ENCODE measurements around the gene MCRIP2. TPM values are rescaled to one million over a fixed set of nuclear protein-coding genes. Genes with fewer than 3 reads are reported as not detected.

MCRIP2 gene
- total RNA-seq (2022; extraction: Qiagen RNA extraction; ENCODE audit: low read depth) = 17.9 to 45.8 TPM (median 40.4 TPM) in 5 replicates

GRCh38 chr16:641326-642188 is at the start of gene MCRIP2:
TSS of gene MCRIP2 (plus strand) at chr16:641828. CDS start at chr16:641992, 164 bp downstream.

DNA sequence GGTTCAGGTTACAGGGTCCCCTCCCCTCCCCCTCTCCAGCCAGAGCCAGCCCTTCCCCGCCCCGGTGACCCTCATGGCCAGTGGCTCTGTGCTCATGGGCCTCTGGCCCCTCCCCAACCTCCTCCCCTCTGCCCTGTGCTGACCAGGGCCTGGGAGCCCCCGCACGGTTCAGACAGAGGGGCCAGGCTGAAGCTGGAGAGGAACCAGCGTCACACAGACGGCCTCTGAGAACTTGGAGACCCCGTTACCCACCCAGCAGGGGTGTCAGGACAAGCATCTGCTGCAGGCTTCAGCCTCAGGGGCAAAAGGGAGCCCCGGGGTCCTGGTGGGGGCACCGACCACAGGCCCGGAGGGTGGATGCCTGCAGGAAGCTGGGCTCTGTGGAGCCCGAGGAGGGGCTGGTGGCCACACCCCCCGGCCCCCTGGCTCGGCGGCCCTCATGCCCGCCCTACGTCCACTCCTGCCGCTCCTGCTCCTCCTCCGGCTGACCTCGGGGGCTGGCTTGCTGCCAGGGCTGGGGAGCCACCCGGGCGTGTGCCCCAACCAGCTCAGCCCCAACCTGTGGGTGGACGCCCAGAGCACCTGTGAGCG is 10.7 kb upstream of the MCRIP2 start, which contains the start of gene WFIKKN1:
Gene WFIKKN1, plus strand, starts transcription at position 171 of the 591 bp plus-strand sequence. Its CDS starts 269 bp downstream, at position 440.

GRCh38 chr16:636206-637080 is 5.2 kb upstream of the MCRIP2 start, which contains the start of gene METTL26:
TSS of gene METTL26 (minus strand) at chr16:636305. CDS start at chr16:636290, 15 bp downstream.

GRCh38 chr16:648781-649589 is 7.4 kb downstream of the MCRIP2 start, which contains the start of gene WDR90:
TSS of gene WDR90 (plus strand) at chr16:649365. CDS start at chr16:649417, 52 bp downstream.

DNA sequence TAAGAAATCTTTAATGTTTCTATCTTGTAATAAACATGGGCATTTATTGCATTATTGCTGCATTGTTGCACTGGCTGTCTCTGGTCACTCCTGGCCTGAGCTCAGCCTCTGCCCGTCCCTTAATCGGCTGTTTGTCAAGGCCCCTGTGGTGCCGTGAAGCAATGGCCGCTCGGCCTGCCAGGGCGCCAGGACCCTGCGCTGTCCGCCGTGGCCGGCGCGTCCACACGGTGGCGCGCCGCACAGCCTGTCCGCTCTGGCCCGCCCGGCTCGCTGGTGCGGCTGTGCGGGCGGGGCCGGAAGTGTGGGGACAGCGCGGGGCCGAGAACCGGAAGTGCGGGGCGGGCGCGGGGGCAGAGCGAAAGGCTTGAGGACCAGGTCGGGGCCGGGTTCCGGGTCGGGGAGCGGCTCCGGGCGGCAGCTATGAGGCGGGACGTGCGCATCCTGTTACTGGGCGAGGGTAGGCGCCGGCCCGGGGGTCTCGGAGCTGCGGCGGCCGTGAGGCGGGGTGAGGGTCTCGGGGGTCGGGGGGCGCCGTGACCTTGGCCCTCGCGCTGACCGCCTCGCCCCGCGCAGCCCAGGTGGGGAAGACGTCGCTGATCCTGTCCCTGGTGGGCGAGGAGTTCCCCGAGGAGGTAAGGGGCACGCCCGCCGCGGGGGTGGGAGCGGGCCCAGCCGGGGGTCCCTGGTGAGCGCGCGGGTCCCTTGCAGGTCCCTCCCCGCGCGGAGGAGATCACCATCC is 26.3 kb downstream of the MCRIP2 start, which contains the start of gene RHOT2:
Gene RHOT2, plus strand, starts transcription at position 353 of the 739 bp plus-strand sequence. Its CDS starts 68 bp downstream, at position 421.

GRCh38 chr16:674968-675883 is 33.6 kb downstream of the MCRIP2 start, which contains the start of gene RHBDL1:
TSS of gene RHBDL1 (plus strand) at chr16:675671. CDS start at chr16:675791, 120 bp downstream.

DNA sequence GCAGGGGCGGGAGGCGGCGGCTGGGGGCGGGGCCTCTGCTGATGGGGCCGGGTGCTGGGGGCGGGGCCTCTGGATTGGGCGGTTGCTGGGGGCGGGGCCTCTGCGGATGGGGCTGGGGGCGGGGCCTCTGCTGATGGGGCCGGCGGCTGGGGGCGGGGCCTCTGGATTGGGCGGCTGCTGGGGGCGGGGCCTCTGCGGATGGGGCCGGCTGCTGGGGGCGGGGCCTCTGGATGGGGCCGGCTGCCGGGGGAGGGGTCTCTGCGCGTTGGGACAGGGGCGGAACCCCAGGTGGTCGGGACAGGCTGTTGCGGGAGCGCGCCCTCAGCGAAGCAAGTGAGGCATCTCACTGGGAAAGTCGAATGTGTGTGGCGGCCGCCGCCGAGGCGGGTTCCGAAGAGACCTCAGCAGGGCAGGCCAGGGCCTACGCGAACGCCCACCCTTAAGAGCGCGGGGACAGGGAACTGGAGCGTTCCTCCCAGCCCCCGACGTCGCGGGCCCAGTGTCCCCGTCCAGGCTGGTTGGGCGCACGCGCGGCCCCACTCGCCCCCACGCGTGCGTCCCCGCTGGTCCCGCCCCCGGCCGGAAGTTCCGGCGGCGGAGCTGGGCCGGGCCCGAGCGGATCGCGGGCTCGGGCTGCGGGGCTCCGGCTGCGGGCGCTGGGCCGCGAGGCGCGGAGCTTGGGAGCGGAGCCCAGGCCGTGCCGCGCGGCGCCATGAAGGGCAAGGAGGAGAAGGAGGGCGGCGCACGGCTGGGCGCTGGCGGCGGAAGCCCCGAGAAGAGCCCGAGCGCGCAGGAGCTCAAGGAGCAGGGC is 38.4 kb downstream of the MCRIP2 start, which contains the start of gene STUB1:
Gene STUB1, plus strand, starts transcription at position 597 of the 811 bp plus-strand sequence. Its CDS starts 116 bp downstream, at position 713.

DNA sequence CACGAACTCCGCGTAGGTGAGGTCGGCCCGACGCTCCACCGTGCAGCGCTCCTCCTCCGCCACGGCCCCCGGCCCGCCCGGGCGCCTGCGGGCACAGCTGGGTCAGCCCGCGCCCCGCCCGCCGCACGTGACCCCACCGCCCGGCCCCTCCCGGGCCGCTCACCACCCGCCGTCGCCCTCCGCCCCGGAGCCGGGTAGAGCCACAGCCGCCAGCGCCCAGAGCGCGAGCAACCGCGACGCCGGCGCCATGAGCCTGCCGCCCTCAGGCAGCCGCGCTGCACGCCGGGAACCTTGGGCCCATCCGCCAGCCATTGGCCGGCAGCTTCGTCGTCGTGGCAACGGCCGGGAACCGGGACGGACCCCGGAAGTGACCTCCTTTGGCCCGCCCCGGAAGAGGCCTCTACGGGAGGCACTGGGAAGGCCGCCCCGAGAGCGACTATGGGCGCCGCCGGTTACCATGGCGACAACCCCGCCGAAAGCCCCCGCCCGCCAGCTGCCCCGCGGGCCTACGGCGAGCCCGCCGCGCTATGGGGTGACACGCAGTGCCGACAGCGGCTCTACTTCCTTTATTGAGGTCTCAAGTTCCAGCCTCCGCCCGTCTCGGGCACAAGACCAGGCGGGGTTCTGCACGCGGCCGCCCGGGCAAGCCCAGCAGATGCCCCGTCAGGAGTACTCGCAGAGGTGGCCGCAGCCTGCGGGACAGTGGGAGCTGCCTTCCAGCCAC is 42.6 kb downstream of the MCRIP2 start, which contains the start of gene JMJD8:
Gene JMJD8, minus strand, starts transcription at position 264 of the 724 bp plus-strand sequence. Its CDS starts 15 bp downstream, at position 249.

Other genes with a start within 250 kb of the MCRIP2 start
- 232 to 478 TPM (median 441 TPM) in 5 replicates for gene NME4, start 244.6 kb upstream of the MCRIP2 start, total RNA-seq (2022; extraction: Qiagen RNA extraction; ENCODE audit: low read depth)
- 18.5 to 31.1 TPM (median 25.8 TPM) in 5 replicates for gene DECR2, start 239.9 kb upstream of the MCRIP2 start, total RNA-seq (2022; extraction: Qiagen RNA extraction; ENCODE audit: low read depth)
- 15.0 to 26.7 TPM (median 23.0 TPM) in 5 replicates for gene RAB11FIP3, start 216.2 kb upstream of the MCRIP2 start, total RNA-seq (2022; extraction: Qiagen RNA extraction; ENCODE audit: low read depth)
- gene CAPN15, start 114.1 kb upstream of the MCRIP2 start, total RNA-seq (2022; extraction: Qiagen RNA extraction; ENCODE audit: low read depth) = 30.2 to 84.8 TPM (median 76.9 TPM) in 5 replicates
- 0.11 to 0.20 TPM (median 0.13 TPM) in 4 of 5 replicates, not detected in the other for gene PRR35, start 81.4 kb upstream of the MCRIP2 start, total RNA-seq (2022; extraction: Qiagen RNA extraction; ENCODE audit: low read depth)
- 0.14 to 0.32 TPM (median 0.19 TPM) in 5 replicates for gene NHLRC4, start 74.8 kb upstream of the MCRIP2 start, total RNA-seq (2022; extraction: Qiagen RNA extraction; ENCODE audit: low read depth)
- gene PIGQ, start 71.9 kb upstream of the MCRIP2 start, total RNA-seq (2022; extraction: Qiagen RNA extraction; ENCODE audit: low read depth) = 18.4 to 44.1 TPM (median 36.7 TPM) in 5 replicates
- 9.9 to 20.9 TPM (median 20.2 TPM) in 5 replicates for gene RAB40C, start 51.8 kb upstream of the MCRIP2 start, total RNA-seq (2022; extraction: Qiagen RNA extraction; ENCODE audit: low read depth)
- 0.18 to 0.26 TPM (median 0.22 TPM) in 4 of 5 replicates, not detected in the other for gene WFIKKN1, start 10.8 kb upstream of the MCRIP2 start, total RNA-seq (2022; extraction: Qiagen RNA extraction; ENCODE audit: low read depth)
- 71.6 to 145 TPM (median 132 TPM) in 5 replicates for gene METTL26, start 5.5 kb upstream of the MCRIP2 start, total RNA-seq (2022; extraction: Qiagen RNA extraction; ENCODE audit: low read depth)
- gene WDR90, start 7.5 kb downstream of the MCRIP2 start, total RNA-seq (2022; extraction: Qiagen RNA extraction; ENCODE audit: low read depth) = 13.9 to 34.9 TPM (median 26.8 TPM) in 5 replicates
- 44.9 to 111 TPM (median 98.0 TPM) in 5 replicates for gene RHOT2, start 26.3 kb downstream of the MCRIP2 start, total RNA-seq (2022; extraction: Qiagen RNA extraction; ENCODE audit: low read depth)
- gene RHBDL1, start 33.8 kb downstream of the MCRIP2 start, total RNA-seq (2022; extraction: Qiagen RNA extraction; ENCODE audit: low read depth) = 0.34 to 1.8 TPM (median 1.4 TPM) in 5 replicates
- 82.6 to 135 TPM (median 106 TPM) in 5 replicates for gene STUB1, start 38.6 kb downstream of the MCRIP2 start, total RNA-seq (2022; extraction: Qiagen RNA extraction; ENCODE audit: low read depth)
- 55.5 to 80.8 TPM (median 78.9 TPM) in 5 replicates for gene JMJD8, start 42.5 kb downstream of the MCRIP2 start, total RNA-seq (2022; extraction: Qiagen RNA extraction; ENCODE audit: low read depth)
- gene WDR24, start 48.6 kb downstream of the MCRIP2 start, total RNA-seq (2022; extraction: Qiagen RNA extraction; ENCODE audit: low read depth) = 2.9 to 7.7 TPM (median 6.7 TPM) in 5 replicates
- 3.5 to 8.1 TPM (median 7.5 TPM) in 5 replicates for gene FBXL16, start 64.0 kb downstream of the MCRIP2 start, total RNA-seq (2022; extraction: Qiagen RNA extraction; ENCODE audit: low read depth)
- 66.1 to 229 TPM (median 200 TPM) in 5 replicates for gene METRN, start 73.3 kb downstream of the MCRIP2 start, total RNA-seq (2022; extraction: Qiagen RNA extraction; ENCODE audit: low read depth)
- 25.7 to 66.6 TPM (median 52.1 TPM) in 5 replicates for gene ANTKMT, start 79.3 kb downstream of the MCRIP2 start, total RNA-seq (2022; extraction: Qiagen RNA extraction; ENCODE audit: low read depth)
- 4.1 to 7.1 TPM (median 6.2 TPM) in 5 replicates for gene CCDC78, start 84.6 kb downstream of the MCRIP2 start, total RNA-seq (2022; extraction: Qiagen RNA extraction; ENCODE audit: low read depth)
- gene HAGHL, start 85.3 kb downstream of the MCRIP2 start, total RNA-seq (2022; extraction: Qiagen RNA extraction; ENCODE audit: low read depth) = 14.3 to 23.8 TPM (median 18.4 TPM) in 5 replicates
- gene CIAO3, start 99.2 kb downstream of the MCRIP2 start, total RNA-seq (2022; extraction: Qiagen RNA extraction; ENCODE audit: low read depth) = 16.4 to 29.7 TPM (median 25.3 TPM) in 5 replicates
- 2.4 to 4.2 TPM (median 3.2 TPM) in 5 replicates for gene MSLN, start 118.9 kb downstream of the MCRIP2 start, total RNA-seq (2022; extraction: Qiagen RNA extraction; ENCODE audit: low read depth)
- gene RPUSD1, start 146.6 kb downstream of the MCRIP2 start, total RNA-seq (2022; extraction: Qiagen RNA extraction; ENCODE audit: low read depth) = 28.5 to 57.2 TPM (median 55.7 TPM) in 5 replicates
- 9.9 to 37.8 TPM (median 24.1 TPM) in 5 replicates for gene CHTF18, start 146.8 kb downstream of the MCRIP2 start, total RNA-seq (2022; extraction: Qiagen RNA extraction; ENCODE audit: low read depth)
- gene GNG13, start 158.9 kb downstream of the MCRIP2 start, total RNA-seq (2022; extraction: Qiagen RNA extraction; ENCODE audit: low read depth) = not detected in 5 replicates

Data from A549 treated with ZK216348 at 1 μM for 4 hours (cell line).